ENCODE results near the gene ACTL8.

- TF ChIP-seq POLR2AphosphoS5 (IDR thresholded peaks at IDR 0.05; ENCODE audit: low read depth, low read length) (no peak), REST (IDR thresholded peaks at IDR 0.05; ENCODE audit: insufficient read depth in 1 of 2, low read depth in 2 of 2, low read length in 2 of 2) (no peak), SIN3A (IDR thresholded peaks at IDR 0.05; ENCODE audit: borderline replicate concordance, insufficient read depth, low read length) (no peak)
These were observed 25.2 kb upstream of the ACTL8 start for GRCh38 chr1:17729909-17730308.

Measured in PFSK-1 (cell line).